HG03135 (cell line): ENCODE data around the gene STRIP1.

Experiments used
- ATAC-seq: cut with Tn5 transposase; IDR thresholded peaks from one replicate; pipeline ENCODE4 v1.9.1; 2021; ENCODE audit warnings: mild to moderate bottlenecking, moderate library complexity; ENCODE audit not compliant: unreplicated experiment

STRIP1 gene

GRCh38 chr1:110089561-110090275, 55.3 kb downstream of the STRIP1 start:
- no peak for ATAC-seq

- ATAC-seq, result no peak
Observed at GRCh38 chr1:110091381-110091780, 57.0 kb downstream of the STRIP1 start.

- ATAC-seq, result no peak
Observed at GRCh38 chr1:110091791-110092190, 57.4 kb downstream of the STRIP1 start.

GRCh38 chr1:110092991-110093390, 58.6 kb downstream of the STRIP1 start:
- no peak for ATAC-seq

- no peak for ATAC-seq
Observed at GRCh38 chr1:110094931-110095654, 60.7 kb downstream of the STRIP1 start.

- ATAC-seq, result no peak
Observed at GRCh38 chr1:110097507-110098221, 63.2 kb downstream of the STRIP1 start.

GRCh38 chr1:110098222-110099026, 64.0 kb downstream of the STRIP1 start:
- ATAC-seq, result no peak

- no peak for ATAC-seq
Observed at GRCh38 chr1:110100335-110100734, 65.9 kb downstream of the STRIP1 start.

- peak; percentile 52 for ATAC-seq
Observed at GRCh38 chr1:110102081-110102480, 67.7 kb downstream of the STRIP1 start.
